GOT3 (cell line): ENCODE measurements around the gene HDC.

Source experiments
- DNase-seq: peaks from one replicate; lab custom pipeline; 2025; ENCODE audit warnings: mixed read lengths; lab: John Stamatoyannopoulos, UW

Gene HDC

GRCh38 chr15:50265620-50266019, at the start of gene HDC:
HDC (minus strand) TSS chr15:50265726; CDS start chr15:50265623, 103 bp downstream.
- no peak for DNase-seq

GRCh38 chr15:50312636-50313035, 47.1 kb upstream of the HDC start:
- no peak for DNase-seq

GRCh38 chr15:50307799-50308198, 42.3 kb upstream of the HDC start:
- DNase-seq, result no peak

DNA sequence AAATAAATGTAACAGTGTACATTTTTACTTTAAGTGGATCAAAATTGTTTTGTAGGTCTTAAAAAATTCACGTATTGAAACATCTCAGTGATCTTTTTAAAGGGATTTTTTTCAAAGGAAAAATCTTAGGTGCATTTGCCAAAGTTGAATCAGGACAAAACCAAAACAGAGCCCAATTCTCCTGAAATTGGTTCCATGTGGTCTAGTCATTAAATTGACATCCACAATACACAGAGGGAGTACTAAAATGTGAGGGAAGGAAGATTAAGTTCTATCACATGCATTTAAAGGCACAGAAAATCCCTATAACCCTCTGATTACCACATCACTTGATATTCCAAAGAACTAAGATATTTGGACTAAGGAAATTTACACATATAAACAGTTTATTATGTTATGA, 39.3 kb upstream of the HDC start:
- no peak for DNase-seq

DNA sequence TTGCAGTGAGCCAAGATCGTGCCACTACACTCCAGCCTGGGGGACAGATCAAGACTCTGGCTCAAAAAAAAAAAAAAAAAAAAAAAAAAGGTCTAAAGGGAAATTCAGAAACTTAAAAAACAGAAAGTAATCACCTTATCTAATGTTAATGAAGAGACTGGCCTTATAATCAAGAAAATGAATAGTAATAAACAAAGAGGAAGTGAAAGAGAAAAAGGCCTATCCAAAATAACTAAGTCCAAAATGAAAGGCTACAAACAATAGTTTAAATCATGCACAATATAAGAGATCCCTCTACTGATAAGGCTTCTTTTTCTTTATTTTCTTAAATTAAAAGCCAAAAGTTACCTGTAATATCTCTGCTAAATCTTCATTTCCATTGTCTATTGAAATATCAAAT, 37.1 kb upstream of the HDC start:
- DNase-seq, result no peak

- DNase-seq, result no peak
Measured at GRCh38 chr15:50298340-50298739, 32.8 kb upstream of the HDC start.

DNA sequence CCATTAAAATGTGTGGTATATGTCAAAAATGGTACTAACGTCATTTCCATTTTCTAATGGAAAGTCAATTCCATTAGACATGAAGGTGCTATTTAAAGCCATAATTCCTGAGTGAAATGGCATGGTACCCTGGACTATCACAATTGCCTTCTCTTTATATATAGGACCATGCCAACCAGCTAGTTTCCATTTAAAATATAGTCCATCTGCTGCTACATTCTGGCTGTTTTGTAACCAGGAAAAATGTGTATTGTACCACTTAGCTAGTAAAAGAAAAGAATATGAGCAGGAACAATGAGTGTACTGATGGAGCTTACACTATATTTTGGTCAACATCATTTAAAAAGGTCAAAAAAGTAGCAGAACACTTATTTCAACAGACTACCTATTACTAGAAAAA, 30.4 kb upstream of the HDC start:
- DNase-seq, result no peak

DNA sequence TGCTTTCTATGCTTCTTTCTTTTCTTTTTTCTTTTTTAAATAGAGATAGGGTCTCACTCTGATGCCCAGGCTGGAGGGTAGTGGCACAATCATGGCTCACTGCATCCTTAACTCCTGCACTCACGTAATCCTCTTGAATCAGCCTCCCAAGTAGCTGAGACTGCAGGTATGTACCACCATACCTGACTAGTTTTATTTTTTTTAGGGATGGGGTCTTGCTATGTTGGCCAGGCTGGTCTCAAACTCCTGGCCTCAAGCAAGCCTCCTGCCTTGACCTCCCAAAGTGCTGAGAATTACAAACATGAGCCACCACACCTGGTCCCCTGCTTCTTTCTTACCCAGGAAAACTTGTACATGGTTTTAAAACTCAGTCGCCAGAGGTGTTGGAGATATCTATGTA, 24.2 kb upstream of the HDC start:
- DNase-seq, result no peak

DNA sequence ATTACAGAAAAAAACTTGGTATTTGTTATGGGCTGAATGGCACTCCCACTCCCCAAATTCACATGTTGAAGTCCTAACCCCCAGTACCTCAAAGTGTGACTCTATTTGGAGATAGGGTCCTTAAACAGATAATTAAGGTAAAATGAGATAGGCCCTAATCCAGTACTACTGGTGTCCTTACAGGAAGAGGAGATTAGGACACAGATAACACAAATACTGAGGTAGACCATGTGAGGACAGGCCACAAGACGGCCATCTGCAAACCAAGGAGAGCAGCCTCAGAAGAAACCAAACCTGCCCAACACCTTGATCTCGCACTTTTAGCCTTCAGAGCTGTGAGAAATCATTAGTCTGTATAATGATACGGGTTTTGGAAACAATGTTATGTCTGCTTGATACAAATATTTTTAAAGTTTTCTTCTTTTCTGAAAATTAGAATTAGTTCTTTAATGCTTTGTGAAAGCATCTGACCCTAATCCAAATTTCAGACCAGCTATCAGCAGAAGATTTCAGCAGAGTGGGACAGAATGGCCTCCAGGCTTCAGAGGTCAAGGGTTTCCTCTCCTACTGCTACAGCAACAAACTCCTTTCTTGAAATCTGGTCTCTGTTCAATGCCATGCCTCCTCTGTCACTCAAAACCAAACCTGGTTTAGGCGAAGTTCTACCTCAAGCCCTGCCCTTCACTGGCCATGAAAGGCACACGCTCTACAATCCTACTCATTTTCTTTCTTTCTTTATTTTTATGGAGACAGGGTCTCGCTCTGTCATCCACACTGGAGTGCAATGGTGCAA, 22.0 kb upstream of the HDC start:
- no peak for DNase-seq

DNA sequence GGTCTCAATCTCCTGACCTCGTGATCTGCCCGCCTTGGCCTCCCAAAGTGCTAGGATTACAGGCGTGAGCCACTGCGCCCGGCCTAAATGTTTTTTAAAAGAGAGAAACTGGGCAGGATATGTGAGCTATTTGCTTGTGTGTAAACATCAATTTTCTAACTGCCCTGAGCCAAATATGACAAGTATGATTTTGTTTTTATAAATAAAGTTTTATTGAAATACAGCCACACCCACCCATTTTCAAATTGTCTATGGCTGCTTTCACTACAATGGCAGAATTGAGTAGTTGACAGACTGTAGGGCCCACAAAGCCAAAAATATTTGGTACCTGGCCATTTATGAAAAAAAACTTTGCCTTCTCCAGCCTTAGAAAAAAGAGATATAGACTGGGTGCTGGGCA, 15.9 kb upstream of the HDC start:
- no peak for DNase-seq

DNA sequence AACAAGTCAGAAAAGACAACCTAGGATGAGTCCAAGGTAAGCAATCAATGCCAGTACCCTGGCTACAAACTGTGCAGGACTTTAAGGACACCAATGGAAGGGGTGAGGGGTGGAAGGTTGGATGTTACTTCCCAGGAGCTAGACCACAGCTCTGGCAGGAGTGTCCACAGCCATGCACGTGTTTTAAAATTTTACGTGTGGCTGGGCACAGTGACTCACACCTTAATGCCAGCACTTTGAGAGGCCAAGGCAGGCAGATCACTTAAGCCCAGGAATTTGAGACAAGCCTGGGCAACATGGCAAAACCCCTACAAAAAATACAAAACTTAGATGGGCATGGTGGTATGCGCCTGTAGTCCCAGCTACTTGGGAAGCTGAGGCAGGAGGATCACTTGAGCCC, 14.7 kb upstream of the HDC start:
- no peak for DNase-seq

DNA sequence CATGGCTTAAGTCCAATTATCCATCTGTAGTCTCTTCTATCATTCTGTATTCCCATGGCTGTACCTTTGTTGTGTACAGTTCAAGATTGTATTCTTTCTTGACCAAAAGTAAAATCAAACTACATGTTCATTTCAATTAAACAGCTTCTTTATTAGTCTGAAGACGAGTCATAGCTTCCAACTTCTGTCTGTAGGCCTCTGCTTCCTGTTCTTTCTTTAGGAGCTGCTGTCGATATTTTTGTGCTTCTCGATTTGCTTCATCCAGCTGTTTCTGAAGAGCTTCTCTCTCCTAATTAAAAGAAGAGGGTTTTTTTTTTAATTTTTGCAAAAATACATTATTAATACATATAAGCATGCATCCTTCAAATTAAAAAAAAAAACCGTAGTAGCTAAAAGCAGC, 13.0 kb upstream of the HDC start:
- DNase-seq, result no peak

GRCh38 chr15:50277370-50277769, 11.8 kb upstream of the HDC start:
- no peak for DNase-seq

- no peak for DNase-seq
Measured at GRCh38 chr15:50275908-50276307, 10.4 kb upstream of the HDC start.

GRCh38 chr15:50275091-50275490, 9.6 kb upstream of the HDC start:
- DNase-seq, result no peak

DNA sequence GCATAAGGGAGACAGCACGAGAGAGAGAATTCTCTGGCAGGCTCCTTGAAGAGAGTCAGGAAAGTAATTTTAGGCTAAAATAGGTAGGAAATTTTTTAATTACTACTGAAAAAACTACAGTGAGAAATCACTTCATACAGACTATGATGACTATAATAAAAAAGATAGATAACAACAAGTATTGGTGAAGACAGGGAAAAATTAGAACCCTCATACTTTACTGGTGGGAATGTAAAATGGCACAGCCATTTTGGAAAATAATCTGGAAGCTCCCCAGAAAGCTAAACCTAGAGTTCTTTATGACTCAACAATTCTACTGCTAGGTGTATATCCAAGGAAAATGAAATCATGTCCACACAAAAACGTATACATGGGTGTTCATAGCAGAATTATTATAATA, 2.1 kb upstream of the HDC start:
- DNase-seq, result no peak

DNA sequence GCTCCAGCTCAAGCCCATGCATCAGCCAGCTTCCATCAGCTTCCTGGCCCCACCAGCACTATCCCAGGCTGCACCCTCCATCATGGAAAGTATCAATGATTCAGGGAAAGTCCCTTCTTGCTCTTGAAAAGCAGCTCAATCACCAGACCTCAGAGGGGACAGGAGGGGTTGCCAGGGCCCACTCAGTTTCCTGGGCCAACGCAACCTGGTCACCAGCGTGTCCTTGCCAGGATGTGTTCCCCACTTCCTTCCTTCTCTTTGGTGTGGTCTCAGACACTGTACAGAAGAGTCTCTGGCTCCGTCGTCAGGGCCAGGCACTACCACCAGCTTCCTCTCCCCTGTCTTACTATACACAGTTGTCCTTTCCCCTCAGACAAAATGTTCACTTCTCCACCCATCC, 3.0 kb downstream of the HDC start:
- DNase-seq, result no peak

DNA sequence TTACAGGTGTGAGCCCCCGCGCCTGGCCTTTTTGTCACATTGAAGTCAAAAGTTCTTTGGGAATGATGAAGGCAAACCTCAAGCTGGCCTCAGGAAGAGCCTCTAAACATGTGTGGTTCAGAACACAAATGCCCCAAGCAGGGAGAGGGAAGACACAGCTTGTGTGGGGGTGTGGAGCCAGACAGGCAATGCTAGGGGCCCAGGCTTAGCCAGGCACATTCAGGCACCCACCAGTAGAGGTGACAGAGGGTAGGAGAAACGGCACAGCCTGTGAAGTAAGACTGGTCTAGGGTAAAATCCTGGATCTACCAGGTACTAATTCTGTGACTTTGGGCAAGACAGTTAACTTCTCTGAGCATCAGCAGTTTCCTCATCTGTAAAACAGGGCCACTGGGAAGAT, 3.5 kb downstream of the HDC start:
- no peak for DNase-seq

DNA sequence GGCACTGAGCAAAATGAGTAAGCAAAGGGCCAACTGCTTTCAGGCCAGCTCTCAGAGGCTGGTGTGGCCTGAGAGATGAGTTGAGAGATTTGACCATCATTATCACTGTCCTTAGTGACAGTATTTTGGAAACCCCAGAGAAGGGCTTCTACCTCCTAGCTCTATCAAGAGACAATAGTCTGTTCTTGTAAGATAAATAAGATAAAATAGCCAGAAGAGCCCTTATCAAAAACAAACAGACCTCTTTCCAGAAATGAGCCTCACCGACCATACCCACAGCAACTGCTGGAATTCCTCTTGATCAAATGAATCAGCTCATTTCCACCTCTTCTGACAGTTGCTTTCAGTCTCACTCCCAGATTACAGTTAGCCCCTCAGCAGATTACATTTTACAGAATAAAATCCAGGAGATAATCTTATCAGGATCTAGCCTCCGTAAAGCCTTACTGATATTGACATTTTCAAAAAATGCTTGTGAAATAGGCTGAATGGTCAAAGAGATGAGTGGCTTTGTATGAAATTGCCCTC, 4.5 kb downstream of the HDC start:
- DNase-seq, result no peak

DNA sequence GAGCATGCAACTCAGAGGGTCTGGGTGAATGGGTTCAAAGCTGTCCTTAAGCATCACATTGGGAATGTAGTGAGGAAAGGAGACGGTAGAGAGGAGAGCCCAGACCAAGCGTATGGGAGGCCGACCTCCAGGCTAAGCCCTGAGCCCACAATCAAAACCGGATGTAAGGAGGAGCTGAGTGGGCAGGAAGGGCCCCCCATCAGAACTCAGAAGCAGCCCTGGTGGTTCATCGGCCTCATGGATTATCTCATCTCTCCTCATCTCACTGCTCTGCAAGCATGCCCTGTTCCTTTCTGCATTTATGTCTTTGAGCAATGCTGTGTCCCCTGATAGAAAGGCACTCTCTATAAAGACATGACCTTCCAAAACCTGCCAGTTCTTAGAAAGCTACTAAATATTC, 6.2 kb downstream of the HDC start:
- no peak for DNase-seq

- DNase-seq, result no peak
Measured at GRCh38 chr15:50257924-50258323, 7.6 kb downstream of the HDC start.

- no peak for DNase-seq
Measured at GRCh38 chr15:50257332-50257731, 8.2 kb downstream of the HDC start.

DNA sequence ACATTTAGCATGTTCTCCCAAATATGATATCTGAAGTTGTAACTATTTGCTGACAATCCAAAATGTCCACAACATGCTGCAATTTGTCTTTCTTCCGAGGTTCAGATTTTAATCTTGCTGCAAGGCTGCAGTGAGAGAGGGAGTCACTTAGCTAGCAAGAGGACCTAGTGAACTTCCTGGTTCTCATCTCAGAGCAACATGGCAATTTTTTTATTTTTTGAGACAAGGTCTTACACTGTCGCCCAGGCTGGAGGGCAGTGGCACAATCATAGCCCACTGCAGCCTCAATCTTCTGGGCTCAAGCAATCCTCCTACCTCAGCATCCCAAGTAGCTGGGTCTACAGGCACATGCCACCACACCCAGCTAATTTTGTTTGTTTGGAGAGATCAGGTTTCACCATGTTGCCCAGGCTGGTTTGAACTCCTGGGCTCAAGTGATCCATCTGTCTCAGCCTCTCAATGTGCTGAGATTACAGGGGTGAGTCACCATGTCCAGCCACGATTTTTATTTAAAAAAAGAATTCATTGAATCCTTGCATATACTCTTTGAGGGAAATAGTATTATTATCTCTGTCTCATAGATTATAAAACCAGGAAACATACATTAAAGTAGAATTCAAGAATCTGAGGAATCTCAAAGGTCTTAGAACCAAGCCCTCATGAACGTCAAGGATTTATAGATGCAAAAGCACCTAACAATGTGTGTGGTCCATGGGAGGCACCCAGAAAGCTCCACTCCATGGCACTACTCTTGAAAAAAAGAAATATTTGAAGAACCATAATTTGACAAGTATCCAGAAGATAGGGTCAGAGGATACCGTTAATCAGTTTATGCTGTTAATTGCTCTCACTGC, 9.1 kb downstream of the HDC start:
- DNase-seq, result no peak
